ENCODE data around the gene OTUD6A. TPM values are rescaled to one million over a fixed set of nuclear protein-coding genes. Genes with fewer than 3 reads are reported as not detected.

Gene OTUD6A
- total RNA-seq, 1 donor from 2014 or later = not detected

GRCh38 chrX:70062961-70063550, 799 bp downstream of the OTUD6A start:
- H3F3A ChIP-seq (ENCODE audit: low read depth) = no peaks in the 10 kb centered on the region
- no peaks in the 10 kb centered on the region for H4K20me1 ChIP-seq (ENCODE audit: low read depth)
- no peak overlapping the region for H3K27ac ChIP-seq
- H3K27me3 ChIP-seq = no peaks in the 10 kb centered on the region
- no peaks in the 10 kb centered on the region for H3K79me2 ChIP-seq (ENCODE audit: low read depth)
- no peak overlapping the region for H2AFZ ChIP-seq (replicated peaks)
- Mint-ChIP-seq H3K4me3 (no peak overlapping the region), H3K9me3 (peaks cover 19% of the 10 kb centered on the region), H3K4me1 (no peaks in the 10 kb centered on the region), H3K36me3 (no peaks in the 10 kb centered on the region), H3K27ac (no peak overlapping the region), H3K27me3 (ENCODE audit: insufficient read depth, low read depth) (peaks cover 10% of the 10 kb centered on the region)
- peaks cover 4% of the 10 kb centered on the region for H3K9me3 ChIP-seq (ENCODE audit: low read depth)
- TF ChIP-seq, protein P1, sequence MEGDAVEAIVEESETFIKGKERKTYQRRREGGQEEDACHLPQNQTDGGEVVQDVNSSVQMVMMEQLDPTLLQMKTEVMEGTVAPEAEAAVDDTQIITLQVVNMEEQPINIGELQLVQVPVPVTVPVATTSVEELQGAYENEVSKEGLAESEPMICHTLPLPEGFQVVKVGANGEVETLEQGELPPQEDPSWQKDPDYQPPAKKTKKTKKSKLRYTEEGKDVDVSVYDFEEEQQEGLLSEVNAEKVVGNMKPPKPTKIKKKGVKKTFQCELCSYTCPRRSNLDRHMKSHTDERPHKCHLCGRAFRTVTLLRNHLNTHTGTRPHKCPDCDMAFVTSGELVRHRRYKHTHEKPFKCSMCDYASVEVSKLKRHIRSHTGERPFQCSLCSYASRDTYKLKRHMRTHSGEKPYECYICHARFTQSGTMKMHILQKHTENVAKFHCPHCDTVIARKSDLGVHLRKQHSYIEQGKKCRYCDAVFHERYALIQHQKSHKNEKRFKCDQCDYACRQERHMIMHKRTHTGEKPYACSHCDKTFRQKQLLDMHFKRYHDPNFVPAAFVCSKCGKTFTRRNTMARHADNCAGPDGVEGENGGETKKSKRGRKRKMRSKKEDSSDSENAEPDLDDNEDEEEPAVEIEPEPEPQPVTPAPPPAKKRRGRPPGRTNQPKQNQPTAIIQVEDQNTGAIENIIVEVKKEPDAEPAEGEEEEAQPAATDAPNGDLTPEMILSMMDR (IDR thresholded peaks at IDR 0.05) = no peak
- TF ChIP-seq EZH2 (IDR thresholded peaks at IDR 0.05) (no peak), EZH2phosphoT487 (IDR thresholded peaks at IDR 0.05) (no peak)
- H3K4me2 ChIP-seq = no peak overlapping the region
- H3K9ac ChIP-seq = no peak overlapping the region
- no peak for DNase-seq (ENCODE audit: low spot score)
- no peaks in the 10 kb centered on the region for H3K36me3 ChIP-seq
- no peak overlapping the region for H3K4me3 ChIP-seq
- no peaks in the 10 kb centered on the region for H3K4me1 ChIP-seq

GRCh38 chrX:70066646-70067045, 4.4 kb downstream of the OTUD6A start:
- Histone ChIP-seq H3K9me3 (ENCODE audit: low read depth) (no peaks in the 10 kb centered on the region), H2AFZ (replicated peaks) (no peak overlapping the region), H3K9ac (no peak overlapping the region), H3K4me1 (no peaks in the 10 kb centered on the region), H3K27me3 (no peaks in the 10 kb centered on the region), H4K20me1 (ENCODE audit: low read depth) (no peaks in the 10 kb centered on the region), H3K4me3 (no peak overlapping the region), H3K27ac (no peak overlapping the region), H3K36me3 (no peaks in the 10 kb centered on the region), H3F3A (ENCODE audit: low read depth) (no peaks in the 10 kb centered on the region), H3K4me2 (no peak overlapping the region), H3K79me2 (ENCODE audit: low read depth) (no peaks in the 10 kb centered on the region)
- Mint-ChIP-seq H3K4me3 (no peak overlapping the region), H3K27ac (no peak overlapping the region), H3K27me3 (ENCODE audit: insufficient read depth, low read depth) (peaks cover 10% of the 10 kb centered on the region), H3K9me3 (peaks cover 16% of the 10 kb centered on the region), H3K4me1 (no peaks in the 10 kb centered on the region), H3K36me3 (no peaks in the 10 kb centered on the region)
- no peak for TF ChIP-seq EZH2 (IDR thresholded peaks at IDR 0.05)
- TF ChIP-seq, protein P1 (IDR thresholded peaks at IDR 0.05) = no peak
- no peak for TF ChIP-seq EZH2phosphoT487 (IDR thresholded peaks at IDR 0.05)
- DNase-seq (ENCODE audit: low spot score) = no peak

- Histone ChIP-seq H3K27ac (no peak overlapping the region), H3K4me2 (no peak overlapping the region), H3K36me3 (no peaks in the 10 kb centered on the region), H2AFZ (replicated peaks) (no peak overlapping the region), H3K27me3 (no peaks in the 10 kb centered on the region), H3K4me3 (no peak overlapping the region), H3K9me3 (ENCODE audit: low read depth) (no peaks in the 10 kb centered on the region), H3K79me2 (ENCODE audit: low read depth) (no peaks in the 10 kb centered on the region), H3K9ac (no peak overlapping the region), H3F3A (ENCODE audit: low read depth) (no peaks in the 10 kb centered on the region), H4K20me1 (ENCODE audit: low read depth) (no peaks in the 10 kb centered on the region), H3K4me1 (no peaks in the 10 kb centered on the region)
- TF ChIP-seq, protein P1 (IDR thresholded peaks at IDR 0.05) = no peak
- TF ChIP-seq EZH2 (IDR thresholded peaks at IDR 0.05) = no peak
- TF ChIP-seq EZH2phosphoT487 (IDR thresholded peaks at IDR 0.05) = no peak
- Mint-ChIP-seq H3K9me3 (peaks cover 3% of the 10 kb centered on the region), H3K27ac (no peak overlapping the region), H3K4me1 (peaks cover 6% of the 10 kb centered on the region), H3K36me3 (no peaks in the 10 kb centered on the region), H3K27me3 (ENCODE audit: insufficient read depth, low read depth) (peaks cover 7% of the 10 kb centered on the region), H3K4me3 (no peak overlapping the region)
- DNase-seq (ENCODE audit: low spot score) = no peak
Measured at GRCh38 chrX:70079297-70079696, 17.0 kb downstream of the OTUD6A start.
